Measurements from ENCODE around the gene UFL1. TPM values are rescaled to one million over a fixed set of nuclear protein-coding genes. Genes with fewer than 3 reads are reported as not detected.

The UFL1 gene
- total RNA-seq, 4 donors from 2014 or later: 22.3 to 24.3 (median 23.2) TPM

DNA sequence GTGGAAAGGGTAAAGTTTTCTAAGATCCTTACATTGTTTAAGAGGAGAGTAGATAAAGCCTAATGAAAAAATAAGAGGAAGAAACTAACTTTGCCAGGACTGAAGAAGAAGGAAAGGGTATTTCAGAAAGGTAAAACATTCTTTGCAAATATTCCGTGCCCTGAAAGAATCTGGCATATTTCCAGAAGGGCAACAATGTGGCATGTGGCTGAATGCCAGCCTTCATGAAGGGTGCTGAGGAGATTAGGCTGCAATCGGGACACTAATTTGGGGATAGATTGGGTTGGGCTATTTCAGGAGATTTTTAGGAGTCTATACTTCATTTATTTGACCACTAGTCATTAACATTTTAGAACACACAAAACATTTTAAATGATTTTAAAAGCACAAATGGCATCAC is 16.2 kb upstream of the UFL1 start:
- no peak for DNase-seq (ENCODE audit: low spot score in 2 of 2)
- 66 to 74% methylated on average over 2 of the region's 2 CpGs for WGBS, 2 donors
- H3K4me3 ChIP-seq (ENCODE audit: low read depth, poor library complexity, severe bottlenecking): no peak overlapping the region
- intact Hi-C loops (cut with DNase I; ENCODE audit: low total_unique reads): no loop called here
- TF ChIP-seq, protein P1, sequence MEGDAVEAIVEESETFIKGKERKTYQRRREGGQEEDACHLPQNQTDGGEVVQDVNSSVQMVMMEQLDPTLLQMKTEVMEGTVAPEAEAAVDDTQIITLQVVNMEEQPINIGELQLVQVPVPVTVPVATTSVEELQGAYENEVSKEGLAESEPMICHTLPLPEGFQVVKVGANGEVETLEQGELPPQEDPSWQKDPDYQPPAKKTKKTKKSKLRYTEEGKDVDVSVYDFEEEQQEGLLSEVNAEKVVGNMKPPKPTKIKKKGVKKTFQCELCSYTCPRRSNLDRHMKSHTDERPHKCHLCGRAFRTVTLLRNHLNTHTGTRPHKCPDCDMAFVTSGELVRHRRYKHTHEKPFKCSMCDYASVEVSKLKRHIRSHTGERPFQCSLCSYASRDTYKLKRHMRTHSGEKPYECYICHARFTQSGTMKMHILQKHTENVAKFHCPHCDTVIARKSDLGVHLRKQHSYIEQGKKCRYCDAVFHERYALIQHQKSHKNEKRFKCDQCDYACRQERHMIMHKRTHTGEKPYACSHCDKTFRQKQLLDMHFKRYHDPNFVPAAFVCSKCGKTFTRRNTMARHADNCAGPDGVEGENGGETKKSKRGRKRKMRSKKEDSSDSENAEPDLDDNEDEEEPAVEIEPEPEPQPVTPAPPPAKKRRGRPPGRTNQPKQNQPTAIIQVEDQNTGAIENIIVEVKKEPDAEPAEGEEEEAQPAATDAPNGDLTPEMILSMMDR (IDR thresholded peaks at IDR 0.05): no peak
- TF ChIP-seq POLR2A (IDR thresholded peaks at IDR 0.05): no peak

DNA sequence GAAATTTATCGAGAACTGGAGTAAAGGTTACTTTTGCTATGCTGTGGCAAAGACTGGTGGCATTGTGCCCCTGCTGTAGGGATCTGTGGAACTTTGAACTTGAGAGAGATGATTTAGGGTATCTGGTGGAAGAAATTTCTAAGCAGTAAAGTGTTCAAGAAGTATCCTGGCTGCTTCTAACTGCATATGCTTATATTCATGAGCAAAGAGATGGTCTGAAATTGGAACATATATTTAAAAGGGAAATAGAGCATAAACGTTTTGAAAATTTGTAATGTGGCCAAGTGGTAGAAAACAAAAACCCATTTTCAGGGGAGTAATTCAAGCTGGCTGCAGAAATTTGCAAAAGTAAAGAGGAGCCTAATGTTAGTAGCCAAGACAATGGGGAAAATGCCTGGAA is 12.3 kb upstream of the UFL1 start:
- no peak overlapping the region for H3K4me3 ChIP-seq (ENCODE audit: low read depth, poor library complexity, severe bottlenecking)
- DNase-seq (ENCODE audit: low spot score in 2 of 2): no peak
- 68 to 84% methylated on average over 2 of the region's 2 CpGs for WGBS, 2 donors
- TF ChIP-seq, protein P1 (IDR thresholded peaks at IDR 0.05): no peak
- no peak for TF ChIP-seq POLR2A (IDR thresholded peaks at IDR 0.05)
- intact Hi-C loops (cut with DNase I; ENCODE audit: low total_unique reads): no loop called here

DNA sequence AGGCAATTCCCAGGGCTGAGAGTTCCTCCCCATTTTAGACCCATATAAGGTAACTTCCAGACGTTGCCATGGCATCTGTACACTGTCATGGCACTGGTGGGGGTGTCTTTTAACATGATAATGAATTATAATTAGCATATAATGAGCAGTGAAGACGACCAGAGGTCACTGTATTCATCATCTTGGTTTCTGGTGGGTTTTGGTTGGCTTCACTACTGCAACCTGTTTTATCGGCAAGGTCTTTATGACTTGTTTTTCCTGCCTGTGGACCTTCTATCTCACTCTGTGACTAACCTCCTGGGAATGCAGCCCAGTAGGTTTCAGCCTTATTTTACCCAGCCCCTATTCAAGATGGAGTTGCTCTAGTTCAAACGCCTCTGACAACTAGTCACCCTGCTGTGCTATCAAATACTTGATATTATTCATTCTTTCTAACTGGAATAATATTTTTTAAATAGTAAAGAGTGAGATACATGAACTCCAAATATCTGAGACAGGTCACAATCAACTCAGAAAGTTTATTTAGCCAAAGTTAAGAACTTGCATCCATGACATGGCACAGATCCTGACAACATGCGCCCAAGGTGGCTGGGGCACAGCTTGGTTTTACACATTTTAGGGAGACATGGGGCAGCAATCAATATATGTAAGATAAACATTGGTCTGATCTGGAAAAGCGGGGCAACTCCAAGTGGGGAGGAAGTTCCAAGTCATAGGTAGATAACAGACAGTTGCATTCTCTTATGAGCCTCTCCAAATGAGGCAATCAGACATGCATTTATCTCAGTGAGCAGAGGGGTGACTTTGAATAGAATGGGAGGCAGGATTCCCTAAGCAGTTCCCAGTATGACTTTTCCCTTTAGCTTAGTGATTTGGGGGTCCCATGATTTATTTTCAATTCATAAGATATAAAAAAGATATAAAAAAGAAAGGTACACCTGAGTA is 1.2 kb upstream of the UFL1 start:
- no peak overlapping the region for H3K4me3 ChIP-seq (ENCODE audit: low read depth, poor library complexity, severe bottlenecking)
- WGBS, 2 donors: 48 to 50% methylated on average over 6 of the region's 6 CpGs
- TF ChIP-seq POLR2A (IDR thresholded peaks at IDR 0.05): no peak
- TF ChIP-seq, protein P1 (IDR thresholded peaks at IDR 0.05): no peak
- intact Hi-C loops (cut with DNase I; ENCODE audit: low total_unique reads): no loop called here
- DNase-seq (ENCODE audit: low spot score in 2 of 2): no peak

DNA sequence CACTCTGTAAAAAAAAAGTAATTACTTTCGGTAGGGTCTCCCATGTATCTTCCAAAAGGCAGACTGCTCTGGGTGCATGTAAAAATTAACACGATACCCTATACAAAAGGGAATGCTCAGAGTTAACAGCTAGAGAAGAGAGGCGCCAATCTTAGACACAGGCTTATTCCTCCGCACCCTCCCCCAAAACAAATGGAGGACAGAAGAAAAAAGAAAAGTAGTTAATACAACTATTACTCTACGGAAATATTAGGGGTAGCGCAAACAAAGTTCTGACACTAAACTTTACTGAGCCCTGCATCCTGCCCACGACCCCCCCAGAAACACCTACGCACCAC is 331 bp upstream of the UFL1 start:
- intact Hi-C loops (cut with DNase I; ENCODE audit: low total_unique reads): no loop called here
- TF ChIP-seq, protein P1 (IDR thresholded peaks at IDR 0.05): no peak
- TF ChIP-seq POLR2A (IDR thresholded peaks at IDR 0.05): no peak
- 0% methylated on average over 8 of the region's 8 CpGs for WGBS, 2 donors
- DNase-seq (ENCODE audit: low spot score in 2 of 2): no peak
- peak overlapping the region; percentile 68 for H3K4me3 ChIP-seq (ENCODE audit: low read depth, poor library complexity, severe bottlenecking)

DNA sequence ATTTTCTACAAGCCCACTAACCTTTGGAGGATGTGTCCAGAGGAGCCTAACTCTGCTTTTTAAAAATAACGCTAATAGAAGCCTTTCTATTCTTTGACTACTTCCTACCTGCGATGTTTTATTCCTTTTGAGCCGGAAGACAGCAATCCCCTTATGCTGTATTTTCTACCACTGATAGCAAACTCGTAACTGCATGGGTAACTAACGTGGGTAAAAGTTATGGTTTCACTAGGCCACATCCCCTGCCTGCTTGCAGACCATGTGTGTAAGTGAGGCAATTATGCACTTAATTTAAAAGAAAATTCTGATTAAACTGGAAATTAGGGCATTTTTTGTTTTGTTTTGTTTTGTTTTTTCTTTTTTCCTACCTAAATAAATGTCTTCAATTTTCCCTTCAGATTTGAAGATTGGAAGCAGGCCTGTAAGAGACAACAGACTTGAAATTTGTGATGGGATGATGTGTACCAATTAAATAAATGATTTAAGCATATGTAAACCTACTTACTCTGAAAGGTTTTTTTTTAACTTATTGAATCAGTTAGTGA is 931 bp downstream of the UFL1 start:
- peak overlapping the region; percentile 68 for H3K4me3 ChIP-seq (ENCODE audit: low read depth, poor library complexity, severe bottlenecking)
- DNase-seq (ENCODE audit: low spot score in 2 of 2): no peak
- no peak for TF ChIP-seq POLR2A (IDR thresholded peaks at IDR 0.05)
- TF ChIP-seq, protein P1 (IDR thresholded peaks at IDR 0.05): no peak
- intact Hi-C loops (cut with DNase I; ENCODE audit: low total_unique reads): no loop called here
- 1% methylated on average over 5 of the region's 5 CpGs for WGBS, 2 donors

Measured in lower leg skin (tissue), 4 donors.